NCI-H446 (cell line): ENCODE results near the gene DIO3.
"Not testable (repeated sequence)": the region's sequence is repeated elsewhere in the genome, so short reads cannot be mapped to it uniquely, and the experiment has no call there.

Source experiments
- DNase-seq, 2 experiments: peaks; one replicate each; lab custom pipeline; 2025; lab: John Stamatoyannopoulos, UW

The DIO3 gene

GRCh38 chr14:101542391-101542790, 18.9 kb upstream of the DIO3 start:
- no peak for DNase-seq

GRCh38 chr14:101543814-101544213, 17.5 kb upstream of the DIO3 start:
- DNase-seq = no peak

- DNase-seq = no peak
Observed at GRCh38 chr14:101544550-101544949, 16.7 kb upstream of the DIO3 start.

- no peak for DNase-seq
Observed at GRCh38 chr14:101546706-101547105, 14.6 kb upstream of the DIO3 start.

GRCh38 chr14:101547107-101547738, 14.1 kb upstream of the DIO3 start:
- no peak for DNase-seq

GRCh38 chr14:101547961-101548669, 13.2 kb upstream of the DIO3 start:
- no peak for DNase-seq

GRCh38 chr14:101548710-101549109, 12.6 kb upstream of the DIO3 start:
- no peak for DNase-seq

GRCh38 chr14:101549154-101549553, 12.1 kb upstream of the DIO3 start:
- no peak for DNase-seq

GRCh38 chr14:101550202-101550912, 10.9 kb upstream of the DIO3 start:
- not testable (repeated sequence) for DNase-seq

GRCh38 chr14:101551729-101552595, 9.3 kb upstream of the DIO3 start:
- DNase-seq = no peak

GRCh38 chr14:101552786-101553231, 8.5 kb upstream of the DIO3 start:
- DNase-seq = no peak

- DNase-seq = no peak
Observed at GRCh38 chr14:101553393-101553792, 7.9 kb upstream of the DIO3 start.

GRCh38 chr14:101553931-101554330, 7.4 kb upstream of the DIO3 start:
- no peak for DNase-seq

GRCh38 chr14:101554991-101555668, 6.2 kb upstream of the DIO3 start:
- DNase-seq = no peak

- not testable (repeated sequence) for DNase-seq
Observed at GRCh38 chr14:101555669-101556043, 5.6 kb upstream of the DIO3 start.

- DNase-seq = no peak
Observed at GRCh38 chr14:101556131-101556530, 5.2 kb upstream of the DIO3 start.

GRCh38 chr14:101556566-101557320, 4.6 kb upstream of the DIO3 start:
- DNase-seq = no peak

GRCh38 chr14:101557321-101557695, 4.0 kb upstream of the DIO3 start:
- DNase-seq = no peak

GRCh38 chr14:101557811-101558738, 3.2 kb upstream of the DIO3 start:
- DNase-seq = no peak

- no peak for DNase-seq
Observed at GRCh38 chr14:101558739-101559240, 2.5 kb upstream of the DIO3 start.
